HepG2 (cell line): ENCODE results near the gene LRRC73. TPM values are rescaled to one million over a fixed set of nuclear protein-coding genes. Genes with fewer than 3 reads are reported as not detected.

Experiments used
- ARNT ChIP-seq: fragments of 450-650 bp; IDR thresholded peaks from 2 replicates; pipeline ENCODE4 v1.6.1; 2017
- CREM ChIP-seq, 2 experiments: sonication (generic) in 1 of 2; formaldehyde crosslinking in 1 of 2; IDR thresholded peaks; 2 replicates each; pipeline versions ENCODE4 v1.4.0 to v1.6.1; 2016 to 2020; ENCODE audit warnings: antibody characterized with exemption in 1 of 2, mild to moderate bottlenecking in 1 of 2, missing genetic modification reagents in 1 of 2
- EHMT2 ChIP-seq: fragments of 200-600 bp; sonication (generic); IDR thresholded peaks from 2 replicates; pipeline ENCODE4 v1.7.0; 2017; ENCODE audit warnings: antibody characterized with exemption, low read depth, low read length, borderline replicate concordance
- IKZF4 ChIP-seq: sonication (generic); formaldehyde crosslinking; IDR thresholded peaks from 2 replicates; pipeline ENCODE4 v1.5.1; 2020; ENCODE audit warnings: borderline replicate concordance, mild to moderate bottlenecking, low read depth, missing genetic modification reagents; ENCODE audit errors: not compliant biosample characterization
- KLF15 ChIP-seq: sonication (generic); formaldehyde crosslinking; IDR thresholded peaks from 2 replicates; pipeline ENCODE4 v1.8.1; 2023; ENCODE audit warnings: borderline replicate concordance, mild to moderate bottlenecking, inconsistent platforms, missing genetic modification reagents, mixed read lengths
- NBN ChIP-seq: fragments of 450-650 bp; conservative IDR thresholded peaks from 2 replicates; pipeline ENCODE4 v1.6.1; 2017
- RFX3 ChIP-seq: IDR thresholded peaks from 2 replicates; pipeline ENCODE4 v1.6.1; 2016; ENCODE audit warnings: missing biosample characterization, missing genetic modification reagents
- TEAD3 ChIP-seq: optimal IDR thresholded peaks from 2 replicates; pipeline ENCODE3; 2016; ENCODE audit warnings: borderline replicate concordance
- THYN1 ChIP-seq: sonication (generic); formaldehyde crosslinking; IDR thresholded peaks from 2 replicates; pipeline ENCODE4 v1.8.1; 2023; ENCODE audit warnings: low read depth, mild to moderate bottlenecking, moderate library complexity, missing genetic modification reagents, borderline replicate concordance
- TOPORS ChIP-seq: sonication (generic); formaldehyde crosslinking; IDR thresholded peaks from 2 replicates; pipeline ENCODE4 v1.8.0; 2023; ENCODE audit warnings: mild to moderate bottlenecking, missing genetic modification reagents
- ZBTB1 ChIP-seq: sonication (generic); formaldehyde crosslinking; IDR thresholded peaks from 2 replicates; pipeline ENCODE4 v1.4.0; 2020; ENCODE audit warnings: missing genetic modification reagents, borderline replicate concordance
- ZBTB8A ChIP-seq: sonication (generic); formaldehyde crosslinking; IDR thresholded peaks from 2 replicates; pipeline ENCODE4 v1.4.0; 2020; ENCODE audit warnings: mild to moderate bottlenecking, low read depth, missing genetic modification reagents, borderline replicate concordance
- ZFP36L2 ChIP-seq: sonication (generic); formaldehyde crosslinking; IDR thresholded peaks from 2 replicates; pipeline ENCODE4 v1.4.0; 2020; ENCODE audit warnings: missing genetic modification reagents
- ZFP41 ChIP-seq: sonication (generic); formaldehyde crosslinking; IDR thresholded peaks from 2 replicates; pipeline ENCODE4 v1.4.0; 2020; ENCODE audit warnings: mild to moderate bottlenecking, missing genetic modification reagents, borderline replicate concordance
- ZNF101 ChIP-seq: sonication (generic); formaldehyde crosslinking; IDR thresholded peaks from 2 replicates; pipeline ENCODE4 v1.4.0; 2020; ENCODE audit warnings: mild to moderate bottlenecking, low read depth, missing genetic modification reagents, borderline replicate concordance
- ZNF17 ChIP-seq: sonication (generic); formaldehyde crosslinking; IDR thresholded peaks from 2 replicates; pipeline ENCODE4 v1.5.0; 2020; ENCODE audit warnings: mild to moderate bottlenecking, missing genetic modification reagents
- ZNF251 ChIP-seq: sonication (generic); formaldehyde crosslinking; IDR thresholded peaks from 2 replicates; pipeline ENCODE4 v1.9.0; 2021; ENCODE audit warnings: mild to moderate bottlenecking, missing genetic modification reagents
- ZNF788 ChIP-seq: sonication (generic); formaldehyde crosslinking; IDR thresholded peaks from 2 replicates; pipeline ENCODE4 v1.5.0; 2020; ENCODE audit warnings: mild to moderate bottlenecking, missing genetic modification reagents, borderline replicate concordance
- polyA plus RNA-seq, 8 experiments: library from polyadenylated mRNA; depleted of rRNA in 3 of 8; stranded (reverse) in 7 of 8; unstranded in 1 of 8; fragments of >200 nt; fragmentation: Illumina TruSeq in 4 of 8; extraction: Trizol in 4 of 8; gene quantifications; 2 replicates each; pipeline versions ENCODE4 v1.2.1 to v1.2.3, GENCODE V29; 2011 to 2016; ENCODE audit warnings: low read depth in 4 of 8, missing spikeins in 1 of 8, mixed read lengths in 1 of 8; ENCODE audit not compliant: insufficient read depth in 1 of 8
- total RNA-seq, 5 experiments: library from RNA; depleted of rRNA; stranded (reverse); fragments of >200 nt; fragmentation: Illumina TruSeq; extraction: Trizol; gene quantifications; 2 replicates each; pipeline ENCODE4 v1.2.3, GENCODE V29; 2016; ENCODE audit warnings: low read depth in 1 of 5
- TF ChIP-seq, protein P1 (sequence below): sonication (generic); formaldehyde crosslinking; IDR thresholded peaks from 2 replicates; pipeline ENCODE4 v1.4.0; 2020; ENCODE audit warnings: missing genetic modification reagents
- TF ChIP-seq, protein P2 (sequence below): sonication (generic); formaldehyde crosslinking; IDR thresholded peaks from 2 replicates; pipeline ENCODE4 v1.5.0; 2020; ENCODE audit warnings: mild to moderate bottlenecking, missing genetic modification reagents
- TF ChIP-seq, protein P3 (sequence below): sonication (generic); formaldehyde crosslinking; conservative IDR thresholded peaks from 2 replicates; pipeline ENCODE4 v1.4.0; 2020; ENCODE audit warnings: mild to moderate bottlenecking, missing genetic modification reagents, moderate library complexity
- TF ChIP-seq, protein P4 (sequence below): sonication (generic); formaldehyde crosslinking; IDR thresholded peaks from 2 replicates; pipeline ENCODE4 v1.5.1; 2020; ENCODE audit warnings: missing genetic modification reagents, mild to moderate bottlenecking, borderline replicate concordance
- TF ChIP-seq, protein P5 (sequence below): sonication (generic); formaldehyde crosslinking; IDR thresholded peaks from 2 replicates; pipeline ENCODE4 v1.8.0; 2022; ENCODE audit warnings: missing genetic modification reagents, low read depth, mild to moderate bottlenecking, borderline replicate concordance

The LRRC73 gene
- total and polyA plus RNA-seq, 2 of the 13 experiments (the other 11 are each of a cell fraction or from before 2014, with no cell fraction given) = 0.11 to 0.12 TPM

DNA sequence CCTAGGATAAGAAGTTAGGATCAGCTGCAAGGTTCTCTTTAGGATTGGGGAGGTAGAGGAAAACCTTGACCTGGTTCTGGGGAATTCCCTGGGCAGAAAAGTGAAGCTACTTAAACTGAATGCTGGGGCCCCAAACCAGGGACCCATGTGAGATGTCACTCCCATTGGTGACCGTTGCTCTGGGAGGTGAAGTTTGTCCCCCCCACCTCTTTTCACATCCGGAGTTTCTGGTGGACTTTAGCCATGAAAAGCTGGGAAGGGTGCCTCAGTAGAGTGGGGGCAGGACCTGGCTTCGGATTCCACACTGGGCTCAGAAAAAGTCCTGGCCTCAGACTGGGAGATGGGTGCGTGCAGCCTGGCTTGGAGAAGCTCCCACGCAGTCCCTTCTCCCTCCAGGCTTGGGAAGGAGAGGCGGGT lies 19.6 kb downstream of the LRRC73 start (continued):
- TF ChIP-seq, protein P1, sequence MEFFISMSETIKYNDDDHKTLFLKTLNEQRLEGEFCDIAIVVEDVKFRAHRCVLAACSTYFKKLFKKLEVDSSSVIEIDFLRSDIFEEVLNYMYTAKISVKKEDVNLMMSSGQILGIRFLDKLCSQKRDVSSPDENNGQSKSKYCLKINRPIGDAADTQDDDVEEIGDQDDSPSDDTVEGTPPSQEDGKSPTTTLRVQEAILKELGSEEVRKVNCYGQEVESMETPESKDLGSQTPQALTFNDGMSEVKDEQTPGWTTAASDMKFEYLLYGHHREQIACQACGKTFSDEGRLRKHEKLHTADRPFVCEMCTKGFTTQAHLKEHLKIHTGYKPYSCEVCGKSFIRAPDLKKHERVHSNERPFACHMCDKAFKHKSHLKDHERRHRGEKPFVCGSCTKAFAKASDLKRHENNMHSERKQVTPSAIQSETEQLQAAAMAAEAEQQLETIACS (CRISPR knock-in tag) = no peak
- TF ChIP-seq ZFP36L2 = no peak
- TF ChIP-seq TEAD3 (CRISPR knock-in tag) = peak; percentile 80
- no peak for TF ChIP-seq ZBTB8A
- no peak for TF ChIP-seq RFX3 (CRISPR knock-in tag)
- no peak; the same call in 1 of the 2 replicates for TF ChIP-seq KLF15 (CRISPR knock-in tag)
- no peak for TF ChIP-seq THYN1 (CRISPR knock-in tag)
- TF ChIP-seq TOPORS (CRISPR knock-in tag) = no peak
- no peak for TF ChIP-seq IKZF4 (CRISPR knock-in tag)
- no peak for TF ChIP-seq ZNF788 (CRISPR knock-in tag)
- TF ChIP-seq, protein P2, sequence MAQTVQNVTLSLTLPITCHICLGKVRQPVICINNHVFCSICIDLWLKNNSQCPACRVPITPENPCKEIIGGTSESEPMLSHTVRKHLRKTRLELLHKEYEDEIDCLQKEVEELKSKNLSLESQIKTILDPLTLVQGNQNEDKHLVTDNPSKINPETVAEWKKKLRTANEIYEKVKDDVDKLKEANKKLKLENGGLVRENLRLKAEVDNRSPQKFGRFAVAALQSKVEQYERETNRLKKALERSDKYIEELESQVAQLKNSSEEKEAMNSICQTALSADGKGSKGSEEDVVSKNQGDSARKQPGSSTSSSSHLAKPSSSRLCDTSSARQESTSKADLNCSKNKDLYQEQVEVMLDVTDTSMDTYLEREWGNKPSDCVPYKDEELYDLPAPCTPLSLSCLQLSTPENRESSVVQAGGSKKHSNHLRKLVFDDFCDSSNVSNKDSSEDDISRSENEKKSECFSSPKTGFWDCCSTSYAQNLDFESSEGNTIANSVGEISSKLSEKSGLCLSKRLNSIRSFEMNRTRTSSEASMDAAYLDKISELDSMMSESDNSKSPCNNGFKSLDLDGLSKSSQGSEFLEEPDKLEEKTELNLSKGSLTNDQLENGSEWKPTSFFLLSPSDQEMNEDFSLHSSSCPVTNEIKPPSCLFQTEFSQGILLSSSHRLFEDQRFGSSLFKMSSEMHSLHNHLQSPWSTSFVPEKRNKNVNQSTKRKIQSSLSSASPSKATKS = no peak
- TF ChIP-seq, protein P3, sequence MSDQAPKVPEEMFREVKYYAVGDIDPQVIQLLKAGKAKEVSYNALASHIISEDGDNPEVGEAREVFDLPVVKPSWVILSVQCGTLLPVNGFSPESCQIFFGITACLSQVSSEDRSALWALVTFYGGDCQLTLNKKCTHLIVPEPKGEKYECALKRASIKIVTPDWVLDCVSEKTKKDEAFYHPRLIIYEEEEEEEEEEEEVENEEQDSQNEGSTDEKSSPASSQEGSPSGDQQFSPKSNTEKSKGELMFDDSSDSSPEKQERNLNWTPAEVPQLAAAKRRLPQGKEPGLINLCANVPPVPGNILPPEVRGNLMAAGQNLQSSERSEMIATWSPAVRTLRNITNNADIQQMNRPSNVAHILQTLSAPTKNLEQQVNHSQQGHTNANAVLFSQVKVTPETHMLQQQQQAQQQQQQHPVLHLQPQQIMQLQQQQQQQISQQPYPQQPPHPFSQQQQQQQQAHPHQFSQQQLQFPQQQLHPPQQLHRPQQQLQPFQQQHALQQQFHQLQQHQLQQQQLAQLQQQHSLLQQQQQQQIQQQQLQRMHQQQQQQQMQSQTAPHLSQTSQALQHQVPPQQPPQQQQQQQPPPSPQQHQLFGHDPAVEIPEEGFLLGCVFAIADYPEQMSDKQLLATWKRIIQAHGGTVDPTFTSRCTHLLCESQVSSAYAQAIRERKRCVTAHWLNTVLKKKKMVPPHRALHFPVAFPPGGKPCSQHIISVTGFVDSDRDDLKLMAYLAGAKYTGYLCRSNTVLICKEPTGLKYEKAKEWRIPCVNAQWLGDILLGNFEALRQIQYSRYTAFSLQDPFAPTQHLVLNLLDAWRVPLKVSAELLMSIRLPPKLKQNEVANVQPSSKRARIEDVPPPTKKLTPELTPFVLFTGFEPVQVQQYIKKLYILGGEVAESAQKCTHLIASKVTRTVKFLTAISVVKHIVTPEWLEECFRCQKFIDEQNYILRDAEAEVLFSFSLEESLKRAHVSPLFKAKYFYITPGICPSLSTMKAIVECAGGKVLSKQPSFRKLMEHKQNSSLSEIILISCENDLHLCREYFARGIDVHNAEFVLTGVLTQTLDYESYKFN = no peak; the same call in 1 of the 2 replicates
- TF ChIP-seq, protein P4, sequence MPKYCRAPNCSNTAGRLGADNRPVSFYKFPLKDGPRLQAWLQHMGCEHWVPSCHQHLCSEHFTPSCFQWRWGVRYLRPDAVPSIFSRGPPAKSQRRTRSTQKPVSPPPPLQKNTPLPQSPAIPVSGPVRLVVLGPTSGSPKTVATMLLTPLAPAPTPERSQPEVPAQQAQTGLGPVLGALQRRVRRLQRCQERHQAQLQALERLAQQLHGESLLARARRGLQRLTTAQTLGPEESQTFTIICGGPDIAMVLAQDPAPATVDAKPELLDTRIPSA (CRISPR knock-in tag) = no peak
- no peak for TF ChIP-seq ZFP41
- TF ChIP-seq CREM (IDR thresholded peaks at IDR 0.05) = peak; percentile 83
- no peak for TF ChIP-seq CREM (CRISPR knock-in tag; IDR thresholded peaks at IDR 0.05)
- no peak for TF ChIP-seq ZNF17 (CRISPR knock-in tag)
- TF ChIP-seq ARNT = no peak
- TF ChIP-seq, protein P5, sequence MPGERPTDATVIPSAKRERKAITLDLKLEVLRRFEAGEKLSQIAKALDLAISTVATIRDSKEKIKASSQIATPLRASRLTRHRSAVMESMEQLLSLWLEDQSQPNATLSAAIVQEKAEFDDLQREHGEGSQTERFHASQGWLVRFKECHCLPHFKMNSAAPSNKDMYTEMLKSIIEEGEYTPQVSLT (CRISPR knock-in tag) = no peak
- TF ChIP-seq EHMT2 = no peak
- no peak for TF ChIP-seq ZBTB1 (CRISPR knock-in tag)
- no peak for TF ChIP-seq ZNF251 (CRISPR knock-in tag)
- TF ChIP-seq NBN = no peak
- TF ChIP-seq ZNF101 (CRISPR knock-in tag) = no peak
